Measurements from ENCODE around the gene CAPN15.
"Not testable (repeated sequence)": the region's sequence is repeated elsewhere in the genome, so short reads cannot be mapped to it uniquely, and the experiment has no call there.

The CAPN15 gene

GRCh38 chr16:527015-527903, at the start of gene CAPN15:
Gene CAPN15 (plus strand): TSS chr16:527712. CDS start chr16:546839, 19,127 bp downstream.
- in situ Hi-C loops (cut with HindIII; ENCODE audit: low pct_ligation_motif_present, low pct_unique_long_range_greater_than_20kb, low sequenced_read_pairs) = no loop called here
- peak; percentile 90 for DNase-seq

GRCh38 chr16:478287-478686, 49.2 kb upstream of the CAPN15 start:
- DNase-seq; in situ Hi-C loops (cut with HindIII; ENCODE audit: low pct_ligation_motif_present, low pct_unique_long_range_greater_than_20kb, low sequenced_read_pairs): not testable (repeated sequence)

GRCh38 chr16:482468-483185, 44.9 kb upstream of the CAPN15 start:
- in situ Hi-C loops (cut with HindIII; ENCODE audit: low pct_ligation_motif_present, low pct_unique_long_range_greater_than_20kb, low sequenced_read_pairs) = no loop called here
- no peak for DNase-seq

- DNase-seq = peak; percentile 54
- in situ Hi-C loops (cut with HindIII; ENCODE audit: low pct_ligation_motif_present, low pct_unique_long_range_greater_than_20kb, low sequenced_read_pairs) = no loop called here
These were observed 44.0 kb upstream of the CAPN15 start for GRCh38 chr16:483341-484075.

- in situ Hi-C loops (cut with HindIII; ENCODE audit: low pct_ligation_motif_present, low pct_unique_long_range_greater_than_20kb, low sequenced_read_pairs) = no loop called here
- DNase-seq = no peak
These were observed 37.9 kb upstream of the CAPN15 start for GRCh38 chr16:489606-490005.

- no peak for DNase-seq
- in situ Hi-C loops (cut with HindIII; ENCODE audit: low pct_ligation_motif_present, low pct_unique_long_range_greater_than_20kb, low sequenced_read_pairs) = no loop called here
These were observed 36.7 kb upstream of the CAPN15 start for GRCh38 chr16:490768-491167.

- no peak for DNase-seq
- in situ Hi-C loops (cut with HindIII; ENCODE audit: low pct_ligation_motif_present, low pct_unique_long_range_greater_than_20kb, low sequenced_read_pairs) = no loop called here
These were observed 36.1 kb upstream of the CAPN15 start for GRCh38 chr16:491220-491919.

GRCh38 chr16:492211-492875, 35.2 kb upstream of the CAPN15 start:
- no peak for DNase-seq
- in situ Hi-C loops (cut with HindIII; ENCODE audit: low pct_ligation_motif_present, low pct_unique_long_range_greater_than_20kb, low sequenced_read_pairs) = no loop called here

- in situ Hi-C loops (cut with HindIII; ENCODE audit: low pct_ligation_motif_present, low pct_unique_long_range_greater_than_20kb, low sequenced_read_pairs); DNase-seq: not testable (repeated sequence)
These were observed 32.8 kb upstream of the CAPN15 start for GRCh38 chr16:494676-495075.

- DNase-seq = peak; percentile 65
- in situ Hi-C loops (cut with HindIII; ENCODE audit: low pct_ligation_motif_present, low pct_unique_long_range_greater_than_20kb, low sequenced_read_pairs) = no loop called here
These were observed 32.3 kb upstream of the CAPN15 start for GRCh38 chr16:495127-495748.

- no peak for DNase-seq
These were observed 31.2 kb upstream of the CAPN15 start for GRCh38 chr16:496097-496886.

GRCh38 chr16:497258-497657, 30.3 kb upstream of the CAPN15 start:
- DNase-seq = no peak
- in situ Hi-C loops (cut with HindIII; ENCODE audit: low pct_ligation_motif_present, low pct_unique_long_range_greater_than_20kb, low sequenced_read_pairs) = no loop called here

More at GRCh38 chr16:496097-496886, 31.2 kb upstream of the CAPN15 start:
- in situ Hi-C loops (cut with HindIII; ENCODE audit: low pct_ligation_motif_present, low pct_unique_long_range_greater_than_20kb, low sequenced_read_pairs) = no loop called here

GRCh38 chr16:499924-500323, 27.6 kb upstream of the CAPN15 start:
- in situ Hi-C loops (cut with HindIII; ENCODE audit: low pct_ligation_motif_present, low pct_unique_long_range_greater_than_20kb, low sequenced_read_pairs) = no loop called here
- no peak for DNase-seq

GRCh38 chr16:500709-501108, 26.8 kb upstream of the CAPN15 start:
- DNase-seq = no peak
- in situ Hi-C loops (cut with HindIII; ENCODE audit: low pct_ligation_motif_present, low pct_unique_long_range_greater_than_20kb, low sequenced_read_pairs) = no loop called here

- in situ Hi-C loops (cut with HindIII; ENCODE audit: low pct_ligation_motif_present, low pct_unique_long_range_greater_than_20kb, low sequenced_read_pairs) = no loop called here
- no peak for DNase-seq
These were observed 25.2 kb upstream of the CAPN15 start for GRCh38 chr16:502179-502943.

Data from ACHN (cell line).